CD8-positive, alpha-beta memory T cell (primary cell): Measurements from ENCODE around the gene MAN2C1. TPM values are rescaled to one million over a fixed set of nuclear protein-coding genes. Genes with fewer than 3 reads are reported as not detected.
"Not testable (repeated sequence)": the region's sequence is repeated elsewhere in the genome, so short reads cannot be mapped to it uniquely, and the experiment has no call there.

Source experiments
- CTCF ChIA-PET: fragments of 350-600 bp; sonication (Branson Sonifier 250); formaldehyde crosslinking; loops from one replicate; lab custom pipeline; 2021; ENCODE audit warnings: antibody characterized with exemption; lab: Charles Lee
- POLR2A ChIA-PET: fragments of 350-600 bp; sonication (Branson Sonifier 250); formaldehyde crosslinking; loops from one replicate; lab custom pipeline; 2021; ENCODE audit warnings: antibody characterized with exemption; lab: Charles Lee
- DNase-seq, 5 donors: peaks; one replicate each; pipeline versions ENCODE4 v3.0.0 to v3.0.0-alpha.2; 2020 to 2022; ENCODE audit warnings: mixed read lengths in 1 of 5
- H3K27ac ChIP-seq: one replicate; pipeline ENCODE4 v1.7.0; 2013; ENCODE audit warnings: low read depth, mild to moderate bottlenecking, low read length, moderate library complexity
- H3K27me3 ChIP-seq: 2 replicates; pipeline ENCODE4 v1.7.0; 2013; ENCODE audit warnings: low read length, mild to moderate bottlenecking; ENCODE audit not compliant: insufficient read depth, poor library complexity, severe bottlenecking
- H3K36me3 ChIP-seq: 2 replicates; pipeline ENCODE4 v1.7.0; 2013; ENCODE audit warnings: mild to moderate bottlenecking, low read length, moderate library complexity; ENCODE audit not compliant: insufficient read depth
- H3K4me1 ChIP-seq: 2 replicates; pipeline ENCODE4 v1.7.0; 2013; ENCODE audit warnings: mild to moderate bottlenecking, low read length, moderate library complexity; ENCODE audit not compliant: insufficient read depth
- H3K4me3 ChIP-seq: 2 replicates; pipeline ENCODE4 v1.7.0; 2013; ENCODE audit warnings: mild to moderate bottlenecking, low read length
- H3K9me3 ChIP-seq: 2 replicates; pipeline ENCODE4 v1.7.0; 2013; ENCODE audit warnings: mild to moderate bottlenecking, low read length
- H3K27ac Mint-ChIP-seq, 8 donors: one replicate each; pipeline ENCODE4 v1.8.0; 2020 to 2021; ENCODE audit warnings: mixed read lengths in 8 of 8, mild to moderate bottlenecking in 6 of 8, inconsistent platforms in 3 of 8, moderate library complexity in 3 of 8
- H3K27me3 Mint-ChIP-seq, 2 donors: one replicate each; pipeline ENCODE4 v1.8.0; 2020 to 2021; ENCODE audit warnings: mixed read lengths in 2 of 2, mild to moderate bottlenecking in 1 of 2, moderate library complexity in 1 of 2
- H3K36me3 Mint-ChIP-seq, 3 donors: one replicate each; pipeline ENCODE4 v1.8.0; 2020 to 2021; ENCODE audit warnings: mixed read lengths in 3 of 3, inconsistent platforms in 1 of 3, mild to moderate bottlenecking in 1 of 3
- H3K4me1 Mint-ChIP-seq, 3 donors: one replicate each; pipeline ENCODE4 v1.8.0; 2020 to 2021; ENCODE audit warnings: mixed read lengths in 3 of 3, inconsistent platforms in 1 of 3, mild to moderate bottlenecking in 1 of 3
- H3K4me3 Mint-ChIP-seq, 7 donors: one replicate each; pipeline ENCODE4 v1.8.0; 2020 to 2021; ENCODE audit warnings: mixed read lengths in 7 of 7, mild to moderate bottlenecking in 6 of 7, moderate library complexity in 4 of 7, inconsistent platforms in 2 of 7
- H3K9me3 Mint-ChIP-seq, 5 donors: one replicate each; pipeline ENCODE4 v1.8.0; 2020 to 2022; ENCODE audit warnings: mixed read lengths in 5 of 5, mild to moderate bottlenecking in 3 of 5, moderate library complexity in 2 of 5, inconsistent platforms in 1 of 5
- polyA plus RNA-seq: library from polyadenylated mRNA; unstranded; fragments of 300-500 nt; fragmentation: Illumina TruSeq; gene quantifications from one replicate; pipeline ENCODE4 v1.2.3, GENCODE V29; 2021
- total RNA-seq, 2 experiments: library from RNA; stranded (reverse); gene quantifications; one replicate each; pipeline ENCODE4 v1.2.3, GENCODE V29; 2021

MAN2C1 gene
- total and polyA plus RNA-seq, 3 experiments from 2014 or later, result 32.0 to 133 (median 127) TPM

- Histone ChIP-seq H3K4me3 (no peak overlapping the region), H3K27ac (no peak overlapping the region), H3K27me3 (no peaks in the 10 kb centered on the region), H3K4me1 (no peaks in the 10 kb centered on the region), H3K36me3 (no peaks in the 10 kb centered on the region), H3K9me3 (no peaks in the 10 kb centered on the region)
- H3K9me3 Mint-ChIP-seq, result peaks cover 0 to 2% (median 0%) of the 10 kb centered on the region in 5 donors
- DNase-seq, result no peak
- no peaks in the 10 kb centered on the region for H3K36me3 Mint-ChIP-seq
- H3K4me3 Mint-ChIP-seq, result peak overlapping the region in 1 of 7 donors; percentile 44
- ChIA-PET POLR2A (no interaction called here), CTCF (no interaction called here)
- peaks cover 9 to 19% of the 10 kb centered on the region in 2 donors for H3K27me3 Mint-ChIP-seq
- H3K4me1 Mint-ChIP-seq, result peaks cover 5 to 9% (median 6%) of the 10 kb centered on the region in 3 donors
- no peak overlapping the region for H3K27ac Mint-ChIP-seq
These were observed 55.1 kb downstream of the MAN2C1 start for GRCh38 chr15:75313116-75313845.

- DNase-seq, H3K4me3 ChIP-seq, CTCF ChIA-PET, H3K36me3 Mint-ChIP-seq, H3K27ac ChIP-seq, H3K27me3 ChIP-seq, H3K9me3 Mint-ChIP-seq, H3K36me3 ChIP-seq, H3K4me1 Mint-ChIP-seq, H3K9me3 ChIP-seq, POLR2A ChIA-PET, H3K4me1 ChIP-seq: not testable (repeated sequence)
- Mint-ChIP-seq H3K4me3 (peak overlapping the region in 1 of 7 donors; percentile 32), H3K27me3 (peaks cover 10 to 26% of the 10 kb centered on the region in 2 donors), H3K27ac (peak overlapping the region in 1 of 8 donors; percentile 76)
These were observed 55.9 kb downstream of the MAN2C1 start for GRCh38 chr15:75312548-75312947.

GRCh38 chr15:75309711-75310110, 58.7 kb downstream of the MAN2C1 start:
- DNase-seq, result no peak

GRCh38 chr15:75307778-75308390, 60.5 kb downstream of the MAN2C1 start:
- ChIA-PET CTCF (no interaction called here), POLR2A (no interaction called here)
- no peaks in the 10 kb centered on the region for H3K36me3 Mint-ChIP-seq
- H3K36me3 ChIP-seq, result no peaks in the 10 kb centered on the region
- peaks cover 14 to 60% of the 10 kb centered on the region in 2 donors for H3K27me3 Mint-ChIP-seq
- no peak for DNase-seq
- peaks cover 0 to 2% (median 0%) of the 10 kb centered on the region in 5 donors for H3K9me3 Mint-ChIP-seq
- peaks cover 5 to 6% (median 6%) of the 10 kb centered on the region in 3 donors for H3K4me1 Mint-ChIP-seq
- H3K4me3 Mint-ChIP-seq, result no peak overlapping the region
- H3K27me3 ChIP-seq, result no peaks in the 10 kb centered on the region
- H3K27ac Mint-ChIP-seq, result peak overlapping the region in 1 of 8 donors; percentile 69
- H3K4me3 ChIP-seq, result no peak overlapping the region
- H3K27ac ChIP-seq, result no peak overlapping the region
- H3K4me1 ChIP-seq, result no peaks in the 10 kb centered on the region
- no peaks in the 10 kb centered on the region for H3K9me3 ChIP-seq

More at GRCh38 chr15:75309711-75310110, 58.7 kb downstream of the MAN2C1 start:
- Histone ChIP-seq H3K4me1 (no peaks in the 10 kb centered on the region), H3K27me3 (no peaks in the 10 kb centered on the region), H3K27ac (no peak overlapping the region), H3K9me3 (no peaks in the 10 kb centered on the region), H3K36me3 (no peaks in the 10 kb centered on the region), H3K4me3 (no peak overlapping the region)
- Mint-ChIP-seq H3K36me3 (no peaks in the 10 kb centered on the region), H3K27me3 (peaks cover 14 to 48% of the 10 kb centered on the region in 2 donors), H3K27ac (peak overlapping the region in 1 of 8 donors; percentile 86), H3K4me3 (no peak overlapping the region), H3K4me1 (peaks cover 5 to 9% (median 6%) of the 10 kb centered on the region in 3 donors), H3K9me3 (peaks cover 0 to 4% (median 0%) of the 10 kb centered on the region in 5 donors)
- CTCF ChIA-PET, result no interaction called here
- POLR2A ChIA-PET, result no interaction called here

- Mint-ChIP-seq H3K27me3 (peaks cover 14 to 57% of the 10 kb centered on the region in 2 donors), H3K9me3 (peaks cover 0 to 2% (median 0%) of the 10 kb centered on the region in 5 donors), H3K4me3 (no peak overlapping the region), H3K27ac (no peak overlapping the region), H3K36me3 (no peaks in the 10 kb centered on the region), H3K4me1 (no peaks in the 10 kb centered on the region)
- H3K9me3 ChIP-seq, result no peaks in the 10 kb centered on the region
- no peak overlapping the region for H3K27ac ChIP-seq
- no peaks in the 10 kb centered on the region for H3K36me3 ChIP-seq
- no peaks in the 10 kb centered on the region for H3K27me3 ChIP-seq
- no peak overlapping the region for H3K4me3 ChIP-seq
- ChIA-PET CTCF (no interaction called here), POLR2A (no interaction called here)
- H3K4me1 ChIP-seq, result no peaks in the 10 kb centered on the region
- DNase-seq, result no peak
These were observed 62.2 kb downstream of the MAN2C1 start for GRCh38 chr15:75306188-75306587.

Other genes with a start within 250 kb of the MAN2C1 start
- 10 to 100 TPM; 29.8 to 32.0 TPM for gene C15orf39, start 166.7 kb downstream of the MAN2C1 start, total RNA-seq
- 6.1 TPM for gene C15orf39, start 166.7 kb downstream of the MAN2C1 start, polyA plus RNA-seq
- not detected for gene GOLGA6C, start 110.3 kb downstream of the MAN2C1 start, total RNA-seq
- not detected for gene GOLGA6C, start 110.3 kb downstream of the MAN2C1 start, polyA plus RNA-seq
- not detected for gene GOLGA6D, start 85.8 kb downstream of the MAN2C1 start, total RNA-seq
- gene GOLGA6D, start 85.8 kb downstream of the MAN2C1 start, polyA plus RNA-seq, result not detected
- 100 to 1,000 TPM; 102 to 110 TPM for gene COMMD4, start 32.5 kb downstream of the MAN2C1 start, total RNA-seq
- 47.8 TPM for gene COMMD4, start 32.5 kb downstream of the MAN2C1 start, polyA plus RNA-seq
- 1 to 10 TPM; 2.0 to 2.3 TPM for gene NEIL1, start 21.6 kb downstream of the MAN2C1 start, total RNA-seq
- 2.9 TPM for gene NEIL1, start 21.6 kb downstream of the MAN2C1 start, polyA plus RNA-seq
- 10 to 100 TPM; 82.8 to 89.0 TPM for gene SIN3A, start 83.1 kb upstream of the MAN2C1 start, total RNA-seq
- 16.0 TPM for gene SIN3A, start 83.1 kb upstream of the MAN2C1 start, polyA plus RNA-seq
- 10 to 100 TPM; 22.0 to 22.3 TPM for gene PTPN9, start 210.7 kb upstream of the MAN2C1 start, total RNA-seq
- gene PTPN9, start 210.7 kb upstream of the MAN2C1 start, polyA plus RNA-seq, result 34.1 TPM